ENCODE data around the gene ZNF555.

The ZNF555 gene

DNA sequence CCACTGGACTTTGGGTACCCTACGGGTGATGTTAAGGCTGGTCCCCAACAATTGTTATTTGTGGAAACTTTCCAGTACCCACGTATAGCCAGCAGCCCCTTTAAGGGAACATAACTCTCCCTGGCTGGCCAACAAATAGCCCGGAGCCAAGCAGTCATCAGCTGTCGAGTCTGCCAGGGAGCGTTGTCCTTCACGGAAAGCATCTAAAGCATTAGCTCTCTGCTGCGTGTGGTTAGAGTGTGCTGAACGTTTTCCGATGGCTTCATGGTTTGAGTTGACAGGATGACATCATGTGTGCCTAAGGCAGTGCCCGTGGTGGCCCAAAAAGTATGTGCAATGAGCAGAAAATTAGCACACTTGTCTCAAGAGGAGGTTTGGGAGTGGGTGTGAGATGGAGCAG is 22.5 kb downstream of the ZNF555 start:
- Histone ChIP-seq H2AFZ (ENCODE audit: low read depth, low read length) (no peak overlapping the region), H3K27me3 (ENCODE audit: insufficient read depth, low read length, poor library complexity) (no peaks in the 10 kb centered on the region), H3K9ac (ENCODE audit: low read depth, low read length) (no peak overlapping the region), H3K9me3 (ENCODE audit: insufficient read depth, low read length, severe bottlenecking) (no peaks in the 10 kb centered on the region), H3K4me1 (ENCODE audit: insufficient read depth, low read length) (peaks cover 32% of the 10 kb centered on the region), H3K4me3 (ENCODE audit: low read depth in 1 of 2, low read length in 2 of 2) (no peak overlapping the region), H3K27ac (ENCODE audit: low read length) (peak overlapping the region; percentile 4), H3K36me3 (ENCODE audit: insufficient read depth, low read length) (no peaks in the 10 kb centered on the region), H3K79me2 (ENCODE audit: insufficient read depth, low read length) (no peaks in the 10 kb centered on the region), H3K4me2 (ENCODE audit: insufficient read depth, low read length) (no peak overlapping the region), H4K20me1 (ENCODE audit: insufficient read depth, low read length) (no peaks in the 10 kb centered on the region)
- ATAC-seq (ENCODE audit: insufficient read depth, low read depth) = no peak
- TF ChIP-seq, protein P1, sequence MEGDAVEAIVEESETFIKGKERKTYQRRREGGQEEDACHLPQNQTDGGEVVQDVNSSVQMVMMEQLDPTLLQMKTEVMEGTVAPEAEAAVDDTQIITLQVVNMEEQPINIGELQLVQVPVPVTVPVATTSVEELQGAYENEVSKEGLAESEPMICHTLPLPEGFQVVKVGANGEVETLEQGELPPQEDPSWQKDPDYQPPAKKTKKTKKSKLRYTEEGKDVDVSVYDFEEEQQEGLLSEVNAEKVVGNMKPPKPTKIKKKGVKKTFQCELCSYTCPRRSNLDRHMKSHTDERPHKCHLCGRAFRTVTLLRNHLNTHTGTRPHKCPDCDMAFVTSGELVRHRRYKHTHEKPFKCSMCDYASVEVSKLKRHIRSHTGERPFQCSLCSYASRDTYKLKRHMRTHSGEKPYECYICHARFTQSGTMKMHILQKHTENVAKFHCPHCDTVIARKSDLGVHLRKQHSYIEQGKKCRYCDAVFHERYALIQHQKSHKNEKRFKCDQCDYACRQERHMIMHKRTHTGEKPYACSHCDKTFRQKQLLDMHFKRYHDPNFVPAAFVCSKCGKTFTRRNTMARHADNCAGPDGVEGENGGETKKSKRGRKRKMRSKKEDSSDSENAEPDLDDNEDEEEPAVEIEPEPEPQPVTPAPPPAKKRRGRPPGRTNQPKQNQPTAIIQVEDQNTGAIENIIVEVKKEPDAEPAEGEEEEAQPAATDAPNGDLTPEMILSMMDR (IDR thresholded peaks at IDR 0.05; ENCODE audit: borderline replicate concordance, extremely low read depth, low read length, poor library complexity, severe bottlenecking) = no peak
- no peak for TF ChIP-seq EZH2 (IDR thresholded peaks at IDR 0.05; ENCODE audit: borderline replicate concordance, low read depth, low read length, severe bottlenecking)
- DNase-seq = no peak

DNA sequence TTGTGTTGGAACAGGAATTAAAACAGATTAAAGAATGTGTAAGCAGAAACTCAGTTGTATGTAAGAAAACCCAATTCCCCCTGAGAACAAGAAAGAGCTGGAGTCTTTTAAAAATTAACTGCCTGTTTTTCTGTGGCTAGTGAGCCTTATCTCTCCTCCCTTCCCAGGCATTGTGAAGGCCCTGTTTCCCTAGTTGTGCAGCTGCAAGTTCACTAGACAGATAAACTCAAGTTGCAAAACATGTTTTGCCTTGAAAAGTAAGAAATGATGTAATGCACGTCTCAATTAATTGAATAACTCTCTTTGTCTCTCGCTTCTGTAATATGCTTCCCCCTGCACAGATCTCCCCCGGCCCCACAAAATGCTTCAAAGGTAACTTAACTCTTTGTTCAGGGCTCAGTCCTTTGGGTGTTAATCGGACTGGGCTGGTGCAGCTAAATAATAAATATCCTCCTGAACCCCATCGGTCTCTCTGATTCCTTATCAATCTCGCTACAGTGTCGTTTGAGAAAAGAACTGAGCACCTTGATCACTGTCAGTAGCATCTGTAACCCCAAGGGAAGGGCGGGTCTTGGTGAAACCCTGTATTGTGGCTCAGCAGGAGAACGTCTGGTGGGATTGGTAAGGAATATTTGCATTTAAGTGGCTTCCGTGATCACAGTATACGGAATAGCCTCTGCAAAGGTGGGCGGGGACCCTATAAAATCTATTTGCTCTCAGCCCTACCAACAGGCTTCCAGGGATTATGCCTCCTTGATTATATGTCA is 24.2 kb downstream of the ZNF555 start:
- ATAC-seq (ENCODE audit: insufficient read depth, low read depth) (peak; percentile 55; the same call in 2 of the 3 replicates), DNase-seq (peak; percentile 28)
- peak overlapping the region; percentile 35 for H3K9ac ChIP-seq (ENCODE audit: low read depth, low read length)
- peak overlapping the region; percentile 70 for H3K27ac ChIP-seq (ENCODE audit: low read length)
- no peaks in the 10 kb centered on the region for H3K79me2 ChIP-seq (ENCODE audit: insufficient read depth, low read length)
- H3K4me1 ChIP-seq (ENCODE audit: insufficient read depth, low read length) = peaks cover 32% of the 10 kb centered on the region
- peak overlapping the region; percentile 10; the same call in 1 of the 2 replicates for H3K4me2 ChIP-seq (ENCODE audit: insufficient read depth, low read length)
- no peak overlapping the region for H3K4me3 ChIP-seq (ENCODE audit: low read depth in 1 of 2, low read length in 2 of 2)
- no peaks in the 10 kb centered on the region for H4K20me1 ChIP-seq (ENCODE audit: insufficient read depth, low read length)
- H3K9me3 ChIP-seq (ENCODE audit: insufficient read depth, low read length, severe bottlenecking) = no peaks in the 10 kb centered on the region
- H3K36me3 ChIP-seq (ENCODE audit: insufficient read depth, low read length) = no peaks in the 10 kb centered on the region
- TF ChIP-seq EZH2 (IDR thresholded peaks at IDR 0.05; ENCODE audit: borderline replicate concordance, low read depth, low read length, severe bottlenecking) = no peak
- no peaks in the 10 kb centered on the region for H3K27me3 ChIP-seq (ENCODE audit: insufficient read depth, low read length, poor library complexity)
- peak overlapping the region; percentile 2; the same call in 1 of the 2 replicates for H2AFZ ChIP-seq (ENCODE audit: low read depth, low read length)

DNA sequence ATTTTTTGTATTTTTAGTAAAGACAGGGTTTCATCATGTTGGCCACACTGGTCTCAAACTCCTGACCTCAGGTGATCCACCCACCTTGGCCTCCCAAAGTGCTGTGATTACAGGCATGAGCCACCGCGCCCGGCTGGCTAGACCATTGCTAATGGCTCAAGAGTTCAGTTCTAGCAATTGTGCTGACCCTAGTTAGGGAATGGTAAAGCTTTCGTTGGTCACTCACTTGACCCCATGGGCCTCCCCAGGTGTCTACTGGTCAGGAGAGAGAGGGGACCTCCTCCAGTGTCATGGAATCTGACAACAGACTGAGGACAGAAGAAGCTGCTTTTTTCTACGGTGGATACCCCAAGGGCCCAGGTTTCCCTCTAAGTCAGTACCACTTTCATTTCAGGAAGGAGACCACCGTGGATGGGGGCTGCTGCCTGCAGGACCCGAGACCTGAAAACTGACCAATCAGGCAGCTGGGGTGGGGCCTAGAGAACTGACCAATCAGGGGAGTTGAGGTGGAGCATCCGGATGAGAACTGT is 25.3 kb downstream of the ZNF555 start:
- Histone ChIP-seq H3K27ac (ENCODE audit: low read length) (peak overlapping the region; percentile 70), H3K4me2 (ENCODE audit: insufficient read depth, low read length) (no peak overlapping the region), H3K36me3 (ENCODE audit: insufficient read depth, low read length) (no peaks in the 10 kb centered on the region), H3K27me3 (ENCODE audit: insufficient read depth, low read length, poor library complexity) (no peaks in the 10 kb centered on the region), H3K9ac (ENCODE audit: low read depth, low read length) (no peak overlapping the region), H4K20me1 (ENCODE audit: insufficient read depth, low read length) (no peaks in the 10 kb centered on the region), H3K79me2 (ENCODE audit: insufficient read depth, low read length) (no peaks in the 10 kb centered on the region), H2AFZ (ENCODE audit: low read depth, low read length) (no peak overlapping the region), H3K4me3 (ENCODE audit: low read depth in 1 of 2, low read length in 2 of 2) (no peak overlapping the region), H3K4me1 (ENCODE audit: insufficient read depth, low read length) (peaks cover 32% of the 10 kb centered on the region), H3K9me3 (ENCODE audit: insufficient read depth, low read length, severe bottlenecking) (no peaks in the 10 kb centered on the region)
- TF ChIP-seq, protein P1 (IDR thresholded peaks at IDR 0.05; ENCODE audit: borderline replicate concordance, extremely low read depth, low read length, poor library complexity, severe bottlenecking) = no peak
- DNase-seq (no peak), ATAC-seq (ENCODE audit: insufficient read depth, low read depth) (no peak)

All from DND-41 (cell line).